GM18511 (cell line): ENCODE results near the gene XIRP2.
"Not testable (repeated sequence)": the region's sequence is repeated elsewhere in the genome, so short reads cannot be mapped to it uniquely, and the experiment has no call there.

Experiments
- ATAC-seq: cut with Tn5 transposase; IDR thresholded peaks from one replicate; pipeline ENCODE4 v1.9.1; 2021; ENCODE audit warnings: mild to moderate bottlenecking, moderate library complexity; ENCODE audit not compliant: unreplicated experiment

The XIRP2 gene

GRCh38 chr2:167048829-167049228 is 160.5 kb downstream of the XIRP2 start:
- no peak for ATAC-seq

GRCh38 chr2:167049659-167050058 is 161.4 kb downstream of the XIRP2 start:
- ATAC-seq = no peak

GRCh38 chr2:167052825-167053224 is 164.5 kb downstream of the XIRP2 start:
- no peak for ATAC-seq

- no peak for ATAC-seq
Observed at GRCh38 chr2:167054881-167055280, 166.6 kb downstream of the XIRP2 start.

GRCh38 chr2:167057446-167057845 is 169.2 kb downstream of the XIRP2 start:
- no peak for ATAC-seq

GRCh38 chr2:167059173-167059572 is 170.9 kb downstream of the XIRP2 start:
- no peak for ATAC-seq

- no peak for ATAC-seq
Observed at GRCh38 chr2:167069855-167070254, 181.6 kb downstream of the XIRP2 start.

- not testable (repeated sequence) for ATAC-seq
Observed at GRCh38 chr2:167075708-167076107, 187.4 kb downstream of the XIRP2 start.

- ATAC-seq = not testable (repeated sequence)
Observed at GRCh38 chr2:167098931-167099330, 210.7 kb downstream of the XIRP2 start.

GRCh38 chr2:167100506-167100905 is 212.2 kb downstream of the XIRP2 start:
- ATAC-seq = no peak

GRCh38 chr2:167103028-167103756 is 214.9 kb downstream of the XIRP2 start:
- no peak for ATAC-seq

GRCh38 chr2:167103757-167104133 is 215.5 kb downstream of the XIRP2 start:
- no peak for ATAC-seq

- ATAC-seq = no peak
Observed at GRCh38 chr2:167104691-167105090, 216.4 kb downstream of the XIRP2 start.

- ATAC-seq = peak; percentile 51
Observed at GRCh38 chr2:167109682-167110081, 221.4 kb downstream of the XIRP2 start.

GRCh38 chr2:167110345-167110744 is 222.1 kb downstream of the XIRP2 start:
- no peak for ATAC-seq

GRCh38 chr2:167114018-167114417 is 225.7 kb downstream of the XIRP2 start:
- no peak for ATAC-seq

GRCh38 chr2:167115541-167115940 is 227.3 kb downstream of the XIRP2 start:
- ATAC-seq = no peak

GRCh38 chr2:167122389-167122788 is 234.1 kb downstream of the XIRP2 start:
- ATAC-seq = no peak

- ATAC-seq = no peak
Observed at GRCh38 chr2:167126165-167126564, 237.9 kb downstream of the XIRP2 start.

- ATAC-seq = no peak
Observed at GRCh38 chr2:167127135-167127534, 238.9 kb downstream of the XIRP2 start.

- no peak for ATAC-seq
Observed at GRCh38 chr2:167128130-167128529, 239.8 kb downstream of the XIRP2 start.

- no peak for ATAC-seq
Observed at GRCh38 chr2:167132066-167132465, 243.8 kb downstream of the XIRP2 start.

GRCh38 chr2:167132906-167133555 is 244.8 kb downstream of the XIRP2 start:
- ATAC-seq = no peak
